Activated CD4-positive, alpha-beta T cell treated with anti-CD3 and anti-CD28 coated beads, Interleukin-2, amount 50 U/mL, for 48 hours (primary cell): ENCODE results near the gene FSIP1.

Experiments used
- DNase-seq, 2 experiments: peaks; one replicate each; pipeline ENCODE4 v3.0.0-alpha.2; 2020

The FSIP1 gene

GRCh38 chr15:39642011-39642640 lies 140.5 kb downstream of the FSIP1 start:
- DNase-seq, result no peak

GRCh38 chr15:39641191-39641889 lies 141.3 kb downstream of the FSIP1 start:
- DNase-seq, result no peak

DNA sequence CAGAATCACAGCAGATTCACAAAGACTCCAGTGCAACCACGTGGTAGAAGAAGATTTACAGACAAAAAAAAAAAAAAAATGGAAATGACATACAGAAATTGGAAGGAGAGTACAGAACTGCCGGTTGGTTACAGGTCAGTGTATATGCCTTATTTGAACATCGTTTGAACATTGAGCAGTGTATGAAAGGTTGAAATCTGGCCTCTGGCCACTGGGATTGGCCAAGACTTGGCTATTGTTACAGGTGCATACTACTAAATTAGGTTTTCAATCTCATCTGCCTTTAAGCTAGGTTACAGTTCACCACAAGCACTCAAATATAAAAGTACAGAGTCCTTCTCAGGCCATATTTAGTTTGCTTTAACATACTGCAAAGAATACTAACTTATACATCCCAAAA lies 142.0 kb downstream of the FSIP1 start:
- no peak for DNase-seq

- DNase-seq, result no peak
Measured at GRCh38 chr15:39639037-39639436, 143.6 kb downstream of the FSIP1 start.

DNA sequence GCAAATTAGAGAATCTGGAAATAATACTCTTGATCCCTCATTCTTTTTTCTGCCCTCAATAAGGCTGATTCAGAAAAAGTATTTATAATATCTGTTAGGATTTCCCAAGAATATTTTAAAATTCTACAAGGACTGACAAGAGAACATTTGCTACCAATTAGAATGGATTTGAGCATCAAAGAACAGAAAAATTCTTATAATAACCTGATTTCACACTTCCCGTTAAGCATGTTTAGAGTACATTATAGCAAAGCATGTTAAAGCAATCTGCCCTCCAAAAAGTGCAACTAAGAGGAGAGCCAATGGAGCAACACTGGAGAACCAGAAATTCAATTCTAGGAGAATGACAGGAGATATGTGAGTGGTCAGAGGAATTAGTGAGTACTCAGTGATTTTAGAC lies 144.6 kb downstream of the FSIP1 start:
- DNase-seq, result no peak

DNA sequence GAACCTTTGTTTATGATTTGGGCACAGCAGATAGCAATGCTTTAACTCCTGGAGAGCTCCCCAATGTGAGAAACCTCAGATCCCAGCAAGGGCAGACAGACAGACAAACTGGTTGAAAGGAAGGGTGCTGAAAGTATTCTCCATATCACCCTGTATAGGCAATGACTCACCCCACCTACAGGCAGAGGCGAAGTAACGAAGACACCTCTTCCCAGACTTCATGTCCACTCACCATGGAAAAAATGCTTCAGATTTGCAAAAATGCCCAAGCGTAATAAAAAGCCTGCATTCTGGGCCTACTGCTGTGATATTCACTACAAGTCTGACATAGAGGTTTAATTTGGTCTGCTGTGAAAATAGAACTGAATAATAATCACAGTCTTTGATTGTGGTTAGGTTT lies 151.3 kb downstream of the FSIP1 start:
- DNase-seq, result no peak

- no peak for DNase-seq
Measured at GRCh38 chr15:39629906-39630305, 152.7 kb downstream of the FSIP1 start.

DNA sequence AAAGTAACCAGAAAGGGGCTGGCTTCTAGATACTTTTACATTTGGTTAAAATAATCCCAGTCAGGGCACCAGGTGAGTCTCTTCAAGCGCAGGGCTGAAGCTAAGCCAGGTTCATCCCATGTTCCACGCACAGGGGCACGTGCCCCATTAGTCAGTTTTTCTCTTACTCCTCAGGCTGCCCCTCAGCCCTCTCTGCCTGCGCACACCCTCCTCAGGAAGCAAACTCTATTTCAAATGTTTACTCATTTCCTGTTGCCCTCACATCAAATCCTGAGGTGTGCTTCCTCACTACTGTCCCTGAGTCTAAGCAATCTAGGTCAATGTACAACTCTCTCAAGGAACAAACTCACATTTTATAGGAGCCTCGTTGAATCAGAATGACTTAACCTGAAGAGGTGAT lies 153.3 kb downstream of the FSIP1 start:
- peak; percentile 46 to 62 for DNase-seq

GRCh38 chr15:39628546-39629257 lies 153.9 kb downstream of the FSIP1 start:
- no peak for DNase-seq

GRCh38 chr15:39628144-39628508 lies 154.5 kb downstream of the FSIP1 start:
- DNase-seq, result no peak

- no peak for DNase-seq
Measured at GRCh38 chr15:39627451-39628143, 155.0 kb downstream of the FSIP1 start.

- no peak for DNase-seq
Measured at GRCh38 chr15:39625856-39626255, 156.8 kb downstream of the FSIP1 start.

- no peak for DNase-seq
Measured at GRCh38 chr15:39625451-39625850, 157.2 kb downstream of the FSIP1 start.

GRCh38 chr15:39624806-39625205 lies 157.8 kb downstream of the FSIP1 start:
- peak; percentile 40 to 59 for DNase-seq

DNA sequence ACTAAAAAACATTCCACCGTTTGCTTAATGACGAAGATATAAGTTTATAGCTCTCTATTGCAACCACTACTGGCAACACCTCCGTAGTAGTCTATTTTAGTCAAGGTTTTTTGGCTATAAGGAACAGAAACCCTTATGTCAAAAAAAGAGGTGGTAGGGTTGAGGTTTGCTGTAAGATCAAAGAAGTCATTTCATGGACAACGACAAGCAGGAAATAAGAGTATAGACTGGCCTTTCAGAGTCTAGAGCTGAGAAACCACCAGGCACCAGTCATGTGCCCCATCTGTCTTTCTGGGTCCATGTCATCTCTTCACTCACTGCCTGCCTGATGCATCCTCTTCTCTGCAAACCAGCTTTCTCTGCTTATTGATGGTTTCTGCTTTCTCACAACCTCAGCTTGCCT lies 159.1 kb downstream of the FSIP1 start:
- peak in 1 of 2 experiments; percentile 48 for DNase-seq

DNA sequence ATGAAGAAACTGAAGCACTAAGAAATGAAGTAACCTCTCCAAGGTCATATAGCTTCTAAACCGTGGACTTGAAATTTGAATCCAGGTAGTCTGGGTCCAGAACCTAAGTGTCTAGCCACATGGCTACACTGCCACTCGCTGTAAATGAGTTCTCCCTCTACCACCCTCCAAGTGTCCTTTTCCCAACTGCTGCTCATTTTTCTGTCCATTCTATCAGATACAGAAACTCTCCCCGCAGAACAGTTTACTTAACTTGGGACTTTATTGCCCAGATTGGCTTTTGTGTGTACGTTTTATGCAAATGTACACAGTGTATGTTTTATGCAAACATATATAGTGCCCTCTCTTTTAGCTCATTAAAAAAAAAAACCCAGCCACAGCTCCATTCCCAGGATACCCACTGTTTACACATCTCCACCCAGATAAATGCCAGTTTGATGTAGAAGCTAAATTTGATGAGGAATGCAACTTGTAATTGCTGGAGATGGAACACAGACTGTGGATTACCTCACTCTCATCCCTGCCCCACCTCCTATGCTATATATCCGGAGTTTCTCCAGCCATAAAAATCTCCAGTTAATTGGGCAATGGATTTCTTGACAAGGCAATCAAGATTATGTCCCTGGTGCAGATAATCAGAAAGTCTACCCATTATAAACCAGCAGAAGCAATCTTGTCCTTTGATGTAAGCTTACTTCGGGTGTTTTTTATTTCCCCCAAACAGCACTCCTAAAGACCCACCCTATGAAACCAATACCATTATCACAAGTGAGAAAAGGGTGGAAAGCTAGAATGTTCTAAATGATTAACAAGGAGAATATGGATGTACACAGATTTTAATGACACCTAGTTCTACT lies 159.8 kb downstream of the FSIP1 start:
- DNase-seq, result no peak

DNA sequence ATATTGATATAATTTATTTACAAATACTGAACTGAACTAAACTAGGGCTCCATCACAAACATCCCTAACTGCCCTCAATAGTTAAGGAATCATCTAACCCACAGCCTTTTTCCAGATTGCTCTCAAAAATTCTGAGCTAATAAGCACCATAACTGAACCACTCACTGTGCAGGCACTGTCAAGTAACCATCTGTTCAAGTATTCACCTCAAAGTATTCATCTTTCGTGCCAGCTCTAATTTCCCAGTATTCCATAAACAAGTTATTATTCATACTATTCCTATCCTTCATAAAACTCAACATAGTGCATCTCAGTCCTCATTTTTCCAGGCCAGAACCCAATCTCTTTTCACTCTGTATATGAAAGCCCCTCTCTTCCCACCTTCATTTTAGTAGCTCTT lies 160.7 kb downstream of the FSIP1 start:
- DNase-seq, result no peak

GRCh38 chr15:39621210-39621609 lies 161.4 kb downstream of the FSIP1 start:
- no peak for DNase-seq

DNA sequence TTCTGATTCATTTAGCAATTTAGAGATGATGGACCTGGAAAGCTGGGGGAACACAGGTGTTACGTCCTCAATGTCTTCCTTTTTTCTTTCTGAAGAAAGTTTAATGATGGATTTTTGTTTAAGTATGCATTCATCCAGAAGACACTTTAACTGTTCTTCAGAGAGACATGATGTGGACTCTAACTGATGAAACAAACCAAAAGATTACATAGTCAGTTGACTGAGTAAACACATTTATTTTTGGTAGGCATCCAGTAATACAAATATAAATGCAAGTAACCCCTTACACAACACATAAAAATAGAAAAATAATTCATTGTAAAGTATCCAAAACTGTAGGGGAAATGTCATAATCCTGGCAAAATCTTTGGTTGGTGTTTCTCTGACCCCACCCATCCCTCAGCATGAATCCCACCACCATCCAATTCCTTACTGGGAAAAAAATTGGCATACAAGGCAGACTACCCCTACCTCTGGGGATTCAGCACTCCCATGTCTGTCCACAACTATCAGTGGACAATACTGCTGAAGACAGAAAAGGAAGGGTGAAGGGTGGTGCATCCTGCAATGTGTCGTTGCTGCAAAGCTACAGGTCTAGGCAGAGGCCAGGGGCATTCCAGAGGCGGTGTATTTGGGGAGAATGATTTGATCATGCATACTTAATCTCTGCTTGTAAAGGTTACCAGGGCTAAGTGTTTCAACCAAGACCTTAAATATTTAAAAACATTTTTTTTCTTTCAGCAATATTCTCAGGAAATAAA lies 164.4 kb downstream of the FSIP1 start:
- DNase-seq, result no peak

DNA sequence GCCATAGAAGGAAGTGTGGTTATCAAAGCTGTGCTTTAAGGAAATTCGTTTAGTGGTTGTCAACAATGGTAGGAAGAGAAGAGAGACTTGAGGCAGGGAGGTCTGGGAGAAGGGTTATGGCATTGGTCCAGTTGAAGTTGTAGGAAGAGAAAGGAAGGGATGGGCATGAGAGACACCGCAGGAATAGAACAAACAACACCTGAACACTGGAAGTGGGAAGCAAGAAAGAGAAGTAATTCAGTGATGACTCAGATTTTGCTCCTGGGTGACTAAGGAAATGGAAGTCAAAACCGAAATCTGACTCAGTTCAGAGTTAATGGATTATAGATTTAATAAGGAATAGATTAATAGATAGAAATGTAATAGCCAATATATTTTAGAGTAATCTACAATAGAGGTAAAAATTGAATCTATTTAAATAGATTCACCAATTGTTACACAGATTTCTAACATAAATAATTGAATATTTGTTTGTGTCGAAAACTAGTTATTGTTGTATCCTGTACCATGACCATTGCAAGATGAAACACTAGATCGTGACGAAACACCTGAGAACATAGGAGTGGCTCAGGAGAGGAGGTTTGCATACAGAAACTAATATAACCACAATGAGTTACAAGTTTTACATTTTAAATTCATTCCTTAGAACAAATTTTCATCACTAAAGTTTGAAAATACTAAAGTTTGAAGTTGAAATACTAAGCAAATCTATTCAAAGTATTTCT lies 165.7 kb downstream of the FSIP1 start:
- DNase-seq, result no peak

- no peak for DNase-seq
Measured at GRCh38 chr15:39613861-39614260, 168.8 kb downstream of the FSIP1 start.
